ENCODE results near the gene SZT2. TPM values are rescaled to one million over a fixed set of nuclear protein-coding genes. Genes with fewer than 3 reads are reported as not detected.
A peak's percentile ranks its signal among the peaks of the same experiment; 100 is the strongest.

The SZT2 gene
- total RNA-seq, 2 experiments from 2014 or later, result 33.7 to 79.8 TPM

DNA sequence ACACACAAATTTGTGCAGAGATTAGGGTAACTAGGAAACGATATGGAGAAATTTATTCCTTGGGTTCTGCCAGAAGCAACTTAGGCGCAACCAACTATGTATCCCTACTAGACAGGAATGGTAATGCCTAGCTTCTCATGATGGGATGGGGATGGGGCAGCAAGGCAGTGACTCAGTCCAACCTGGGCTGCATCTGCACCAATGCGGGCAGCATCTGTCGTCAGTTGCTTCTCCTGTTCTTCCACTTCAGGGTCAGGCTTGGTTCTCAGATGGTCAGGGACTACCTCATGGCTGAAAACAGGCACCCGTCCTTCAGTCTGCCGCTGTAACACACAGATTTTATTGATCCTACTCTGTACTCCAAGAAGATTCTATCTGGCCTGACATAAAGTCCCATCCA is 3.0 kb upstream of the SZT2 start:
- Histone ChIP-seq H3K9me3 (ENCODE audit: low read length) (no peaks in the 10 kb centered on the region), H3K36me3 (ENCODE audit: insufficient read depth, low read length) (peaks cover 53% of the 10 kb centered on the region), H3K27ac (ENCODE audit: low read depth, low read length, poor library complexity, severe bottlenecking) (no peak overlapping the region), H3K9me2 (ENCODE audit: insufficient read depth, low read length) (no peaks in the 10 kb centered on the region), H3K4me3 (ENCODE audit: low read depth, low read length, poor library complexity, severe bottlenecking) (no peak overlapping the region), H2AFZ (ENCODE audit: low read length) (no peak overlapping the region), H3K79me2 (ENCODE audit: insufficient read depth, low read depth, low read length) (peaks cover 27% of the 10 kb centered on the region), H3K4me1 (ENCODE audit: insufficient read depth, low read length, poor library complexity, severe bottlenecking) (peaks cover 25% of the 10 kb centered on the region), H3K4me2 (ENCODE audit: low read length) (no peak overlapping the region), H4K20me1 (ENCODE audit: insufficient read depth, low read length) (no peaks in the 10 kb centered on the region)
- no peak for TF ChIP-seq EZH2phosphoT487 (IDR thresholded peaks at IDR 0.05; ENCODE audit: borderline replicate concordance, low read depth, low read length)
- TF ChIP-seq, protein P1, sequence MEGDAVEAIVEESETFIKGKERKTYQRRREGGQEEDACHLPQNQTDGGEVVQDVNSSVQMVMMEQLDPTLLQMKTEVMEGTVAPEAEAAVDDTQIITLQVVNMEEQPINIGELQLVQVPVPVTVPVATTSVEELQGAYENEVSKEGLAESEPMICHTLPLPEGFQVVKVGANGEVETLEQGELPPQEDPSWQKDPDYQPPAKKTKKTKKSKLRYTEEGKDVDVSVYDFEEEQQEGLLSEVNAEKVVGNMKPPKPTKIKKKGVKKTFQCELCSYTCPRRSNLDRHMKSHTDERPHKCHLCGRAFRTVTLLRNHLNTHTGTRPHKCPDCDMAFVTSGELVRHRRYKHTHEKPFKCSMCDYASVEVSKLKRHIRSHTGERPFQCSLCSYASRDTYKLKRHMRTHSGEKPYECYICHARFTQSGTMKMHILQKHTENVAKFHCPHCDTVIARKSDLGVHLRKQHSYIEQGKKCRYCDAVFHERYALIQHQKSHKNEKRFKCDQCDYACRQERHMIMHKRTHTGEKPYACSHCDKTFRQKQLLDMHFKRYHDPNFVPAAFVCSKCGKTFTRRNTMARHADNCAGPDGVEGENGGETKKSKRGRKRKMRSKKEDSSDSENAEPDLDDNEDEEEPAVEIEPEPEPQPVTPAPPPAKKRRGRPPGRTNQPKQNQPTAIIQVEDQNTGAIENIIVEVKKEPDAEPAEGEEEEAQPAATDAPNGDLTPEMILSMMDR (conservative IDR thresholded peaks at IDR 0.05; ENCODE audit: low read length), result no peak
- BruUV-seq (replicated peaks), result no TSS peak
- intact Hi-C loops (cut with micrococcal nuclease; ENCODE audit: unreplicated experiment), result no loop called here
- ChIA-PET POLR2A (no interaction called here), CTCF (ENCODE audit: unreplicated experiment) (no interaction called here)
- no peak for DNase-seq (ENCODE audit: low spot score)

GRCh38 chr1:43387976-43388599 is 1.6 kb upstream of the SZT2 start:
- intact Hi-C loops (cut with micrococcal nuclease; ENCODE audit: unreplicated experiment), result no loop called here

More at GRCh38 chr1:43387976-43388599, 1.6 kb upstream of the SZT2 start:
- no peak for TF ChIP-seq EZH2phosphoT487 (IDR thresholded peaks at IDR 0.05; ENCODE audit: borderline replicate concordance, low read depth, low read length)
- TF ChIP-seq, protein P1 (conservative IDR thresholded peaks at IDR 0.05; ENCODE audit: low read length), result no peak
- DNase-seq (ENCODE audit: low spot score), result no peak
- Histone ChIP-seq H4K20me1 (ENCODE audit: insufficient read depth, low read length) (no peaks in the 10 kb centered on the region), H3K4me1 (ENCODE audit: insufficient read depth, low read length, poor library complexity, severe bottlenecking) (peaks cover 25% of the 10 kb centered on the region), H3K9me3 (ENCODE audit: low read length) (no peaks in the 10 kb centered on the region), H3K27ac (ENCODE audit: low read depth, low read length, poor library complexity, severe bottlenecking) (no peak overlapping the region), H3K79me2 (ENCODE audit: insufficient read depth, low read depth, low read length) (peaks cover 27% of the 10 kb centered on the region), H3K4me3 (ENCODE audit: low read depth, low read length, poor library complexity, severe bottlenecking) (peak overlapping the region; percentile 88), H3K9me2 (ENCODE audit: insufficient read depth, low read length) (no peaks in the 10 kb centered on the region), H3K4me2 (ENCODE audit: low read length) (peak overlapping the region; percentile 95), H3K36me3 (ENCODE audit: insufficient read depth, low read length) (peaks cover 47% of the 10 kb centered on the region), H2AFZ (ENCODE audit: low read length) (no peak overlapping the region)
- ChIA-PET CTCF (ENCODE audit: unreplicated experiment) (no interaction called here), POLR2A (interaction anchor here (1.3 to 4.1 kb wide), 2 partner anchors 20 to 262 kb away, joined by 3 to 13 read pairs; partner anchors contain the start of genes ELOVL1 and KDM4A)
- BruUV-seq (replicated peaks), result no TSS peak

Measured in OCI-LY7 (cell line).